Coronary artery (tissue), 2 donors: ENCODE data around the gene SULT2B1.

Experiments
- DNase-seq: peaks from one replicate; pipeline ENCODE4 v3.0.0-alpha.2; 2017; ENCODE audit warnings: low spot score
- H3K27ac ChIP-seq, 2 donors: fragments of 200-600 bp; sonication (generic); one replicate each; pipeline ENCODE4 v1.5.1; 2016 to 2019
- H3K4me3 ChIP-seq: fragments of 200-600 bp; sonication (generic); 2 replicates; pipeline ENCODE4 v1.5.1; 2016; ENCODE audit warnings: mild to moderate bottlenecking, moderate library complexity
- TF ChIP-seq, protein P1 (sequence below): fragments of 200-600 bp; sonication (generic); IDR thresholded peaks from one replicate; pipeline ENCODE4 v1.5.1; 2019; ENCODE audit warnings: antibody characterized with exemption

SULT2B1 gene

GRCh38 chr19:48616491-48617056, 64.6 kb downstream of the SULT2B1 start:
- no peak for DNase-seq
- TF ChIP-seq, protein P1, sequence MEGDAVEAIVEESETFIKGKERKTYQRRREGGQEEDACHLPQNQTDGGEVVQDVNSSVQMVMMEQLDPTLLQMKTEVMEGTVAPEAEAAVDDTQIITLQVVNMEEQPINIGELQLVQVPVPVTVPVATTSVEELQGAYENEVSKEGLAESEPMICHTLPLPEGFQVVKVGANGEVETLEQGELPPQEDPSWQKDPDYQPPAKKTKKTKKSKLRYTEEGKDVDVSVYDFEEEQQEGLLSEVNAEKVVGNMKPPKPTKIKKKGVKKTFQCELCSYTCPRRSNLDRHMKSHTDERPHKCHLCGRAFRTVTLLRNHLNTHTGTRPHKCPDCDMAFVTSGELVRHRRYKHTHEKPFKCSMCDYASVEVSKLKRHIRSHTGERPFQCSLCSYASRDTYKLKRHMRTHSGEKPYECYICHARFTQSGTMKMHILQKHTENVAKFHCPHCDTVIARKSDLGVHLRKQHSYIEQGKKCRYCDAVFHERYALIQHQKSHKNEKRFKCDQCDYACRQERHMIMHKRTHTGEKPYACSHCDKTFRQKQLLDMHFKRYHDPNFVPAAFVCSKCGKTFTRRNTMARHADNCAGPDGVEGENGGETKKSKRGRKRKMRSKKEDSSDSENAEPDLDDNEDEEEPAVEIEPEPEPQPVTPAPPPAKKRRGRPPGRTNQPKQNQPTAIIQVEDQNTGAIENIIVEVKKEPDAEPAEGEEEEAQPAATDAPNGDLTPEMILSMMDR, result no peak
- no peak overlapping the region for H3K27ac ChIP-seq
- no peak overlapping the region for H3K4me3 ChIP-seq

DNA sequence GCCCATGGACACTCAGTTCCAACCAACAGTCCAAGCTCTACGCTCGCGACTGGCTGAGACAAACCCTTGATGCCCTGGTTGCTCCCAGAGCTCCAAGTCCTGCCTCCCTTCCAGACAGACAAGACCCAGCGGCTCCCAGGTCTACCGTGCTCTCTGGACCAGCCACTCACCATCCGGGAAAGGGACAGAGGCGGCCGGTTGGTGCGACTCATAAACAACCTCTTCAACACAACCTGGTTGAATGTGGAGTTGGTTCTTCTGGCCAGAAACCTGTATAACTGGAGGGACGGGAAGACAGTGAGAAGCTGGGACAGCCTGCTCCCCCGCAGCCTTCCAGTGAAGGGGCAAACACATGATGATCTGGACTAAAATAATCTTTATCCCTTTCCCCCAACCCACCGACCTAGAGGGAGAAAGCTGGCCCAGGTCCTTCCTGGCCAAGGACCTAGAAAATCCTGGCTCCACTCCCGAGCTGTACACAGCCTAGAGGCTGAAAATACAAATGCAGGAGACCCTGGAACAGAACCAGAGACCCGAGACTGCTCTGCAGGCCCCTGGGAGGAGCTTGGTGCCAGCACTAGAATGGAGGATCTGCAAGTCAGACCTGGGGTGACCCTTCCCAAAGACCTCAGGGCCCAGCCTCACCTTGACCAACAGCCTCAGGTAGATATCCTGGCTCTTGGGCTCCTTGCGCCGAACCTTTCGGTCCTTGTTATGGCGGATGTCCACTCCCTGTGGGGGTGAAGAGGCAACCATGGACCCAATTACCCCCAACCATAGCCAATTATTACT, 65.4 kb downstream of the SULT2B1 start:
- peak overlapping the region in 1 of 2 donors; percentile 83 for H3K27ac ChIP-seq
- H3K4me3 ChIP-seq, result peak overlapping the region; percentile 92
- TF ChIP-seq, protein P1, result no peak
- DNase-seq, result no peak

- TF ChIP-seq, protein P1, result no peak
- Histone ChIP-seq H3K27ac (peak overlapping the region; percentile 83 to 95), H3K4me3 (peak overlapping the region; percentile 92)
- DNase-seq, result peak; percentile 75
Measured at GRCh38 chr19:48618278-48618915, 66.4 kb downstream of the SULT2B1 start.

GRCh38 chr19:48618916-48619691, 67.1 kb downstream of the SULT2B1 start, which contains the start of the genes RPL18 and SPHK2:
Gene RPL18 (minus strand): TSS chr19:48619178. CDS start chr19:48619143, 35 bp downstream.
Gene SPHK2 (plus strand): TSS chr19:48619506. CDS start chr19:48620515, 1,009 bp downstream.
- H3K4me3 ChIP-seq, result peak within 1 kb of the TSS; percentile 92
- peak; percentile 99 for DNase-seq
- H3K27ac ChIP-seq, result peak within 1 kb of the TSS; percentile 91 to 95
- TF ChIP-seq, protein P1, result no peak

GRCh38 chr19:48619692-48620585, 68.0 kb downstream of the SULT2B1 start:
- TF ChIP-seq, protein P1, result no peak
- Histone ChIP-seq H3K4me3 (peak overlapping the region; percentile 92), H3K27ac (peak overlapping the region; percentile 91 to 95)
- no peak for DNase-seq
